C4-2B (cell line): ENCODE data around the gene USP19.

ENCODE experiments used
- H3K27ac ChIP-seq: fragments of 450-650 bp; 2 replicates; pipeline ENCODE4 v1.5.1; 2017
- CTCF ChIP-seq: fragments of 450-650 bp; conservative IDR thresholded peaks from 2 replicates; pipeline ENCODE4 v1.5.1; 2017; ENCODE audit warnings: mild to moderate bottlenecking
- ZFX ChIP-seq: fragments of 450-650 bp; IDR thresholded peaks from 2 replicates; pipeline ENCODE4 v1.6.1; 2017

The USP19 gene

GRCh38 chr3:49132437-49133225, 12.0 kb upstream of the USP19 start, which contains the start of gene LAMB2:
TSS of gene LAMB2 (minus strand) at chr3:49133050. CDS start at chr3:49132867, 183 bp downstream.
- peak within 1 kb of the TSS; percentile 53 for H3K27ac ChIP-seq
- TF ChIP-seq CTCF (no peak; the same call in 1 of the 2 replicates), ZFX (peak; percentile 32; the same call in 1 of the 2 replicates)

- peak overlapping the region; percentile 53 for H3K27ac ChIP-seq
- TF ChIP-seq CTCF: no peak
- TF ChIP-seq ZFX: no peak
These were observed 11.4 kb upstream of the USP19 start for GRCh38 chr3:49132073-49132436.

- no peak overlapping the region; the same call in 1 of the 2 replicates for H3K27ac ChIP-seq
- TF ChIP-seq ZFX: no peak
- TF ChIP-seq CTCF: no peak
These were observed 11.0 kb upstream of the USP19 start for GRCh38 chr3:49131576-49131975.

GRCh38 chr3:49131040-49131439, 10.4 kb upstream of the USP19 start:
- H3K27ac ChIP-seq: no peak overlapping the region
- TF ChIP-seq CTCF: no peak

GRCh38 chr3:49124991-49125670, 4.5 kb upstream of the USP19 start:
- TF ChIP-seq CTCF: no peak
- TF ChIP-seq ZFX: no peak
- no peak overlapping the region for H3K27ac ChIP-seq

GRCh38 chr3:49124203-49124602, 3.6 kb upstream of the USP19 start:
- TF ChIP-seq ZFX: no peak
- no peak for TF ChIP-seq CTCF
- no peak overlapping the region for H3K27ac ChIP-seq

- TF ChIP-seq ZFX: no peak
- no peak for TF ChIP-seq CTCF
- no peak overlapping the region for H3K27ac ChIP-seq
These were observed 3.1 kb upstream of the USP19 start for GRCh38 chr3:49123687-49124086.
